Activated T-helper 17 cell treated with anti-CD3 and anti-CD28 coated beads, Interleukin-2, amount 50 U/mL, for 72 hours (primary cell): Measurements from ENCODE around the gene OR5H1. TPM values are rescaled to one million over a fixed set of nuclear protein-coding genes. Genes with fewer than 3 reads are reported as not detected.
"Not testable (repeated sequence)": the region's sequence is repeated elsewhere in the genome, so short reads cannot be mapped to it uniquely, and the experiment has no call there.

Source experiments
- ATAC-seq: fragments of 150-1000 bp; cut with Tn5 transposase; replicated peaks from 2 replicates; pipeline ENCODE4 v1.10.0; 2021; ENCODE audit warnings: mild to moderate bottlenecking, moderate library complexity
- H3K27ac Mint-ChIP-seq: one replicate; pipeline ENCODE4 v1.8.0; 2022; ENCODE audit warnings: mixed read lengths
- H3K27me3 Mint-ChIP-seq: one replicate; pipeline ENCODE4 v1.8.0; 2022; ENCODE audit warnings: mixed read lengths
- H3K36me3 Mint-ChIP-seq: one replicate; pipeline ENCODE4 v1.8.0; 2022; ENCODE audit warnings: low read depth, mild to moderate bottlenecking, mixed read lengths
- H3K4me1 Mint-ChIP-seq: one replicate; pipeline ENCODE4 v1.8.0; 2022; ENCODE audit warnings: mixed read lengths
- H3K4me3 Mint-ChIP-seq: one replicate; pipeline ENCODE4 v1.8.0; 2022; ENCODE audit warnings: mild to moderate bottlenecking, mixed read lengths
- H3K9me3 Mint-ChIP-seq: one replicate; pipeline ENCODE4 v1.8.0; 2022; ENCODE audit warnings: mixed read lengths
- total RNA-seq, 2 donors: library from RNA; stranded (reverse); gene quantifications; one replicate each; pipeline ENCODE4 v1.2.3, GENCODE V29; 2022

Gene OR5H1
- total RNA-seq = not detected

- Mint-ChIP-seq H3K27ac (no peak within 1 kb of the TSS), H3K36me3 (no peaks in the 10 kb centered on the region), H3K27me3 (peaks cover 8% of the 10 kb centered on the region), H3K4me3 (no peak within 1 kb of the TSS), H3K4me1 (no peaks in the 10 kb centered on the region), H3K9me3 (no peaks in the 10 kb centered on the region)
- no peak for ATAC-seq
Measured at GRCh38 chr3:98130421-98130820, at the start of gene OR5H1. Gene OR5H1 (plus strand): TSS chr3:98130721. CDS start chr3:98132698, 1,977 bp downstream.

GRCh38 chr3:98086873-98087272 lies 43.6 kb upstream of the OR5H1 start, which contains the start of gene OR5AC2:
Gene OR5AC2 (plus strand): TSS chr3:98087173. CDS start chr3:98087173, 0 bp downstream.
- H3K9me3 Mint-ChIP-seq = no peaks in the 10 kb centered on the region
- H3K4me3 Mint-ChIP-seq = no peak within 1 kb of the TSS
- H3K27me3 Mint-ChIP-seq = peaks cover 7% of the 10 kb centered on the region
- H3K36me3 Mint-ChIP-seq = no peaks in the 10 kb centered on the region
- H3K4me1 Mint-ChIP-seq = no peaks in the 10 kb centered on the region
- ATAC-seq = no peak
- H3K27ac Mint-ChIP-seq = no peak within 1 kb of the TSS

- no peak for ATAC-seq
- Mint-ChIP-seq H3K36me3 (no peaks in the 10 kb centered on the region), H3K27ac (no peak overlapping the region), H3K9me3 (peaks cover 4% of the 10 kb centered on the region), H3K4me3 (no peak overlapping the region), H3K27me3 (peaks cover 30% of the 10 kb centered on the region), H3K4me1 (no peaks in the 10 kb centered on the region)
Measured at GRCh38 chr3:98095882-98096281, 34.6 kb upstream of the OR5H1 start.

GRCh38 chr3:98099848-98100247 lies 30.7 kb upstream of the OR5H1 start:
- Mint-ChIP-seq H3K9me3 (no peaks in the 10 kb centered on the region), H3K4me1 (no peaks in the 10 kb centered on the region), H3K4me3 (no peak overlapping the region), H3K27ac (no peak overlapping the region), H3K36me3 (no peaks in the 10 kb centered on the region), H3K27me3 (peaks cover 14% of the 10 kb centered on the region)
- ATAC-seq = no peak

- Mint-ChIP-seq H3K27me3 (peaks cover 9% of the 10 kb centered on the region), H3K4me3 (no peak overlapping the region), H3K4me1 (no peaks in the 10 kb centered on the region), H3K36me3 (no peaks in the 10 kb centered on the region), H3K27ac (no peak overlapping the region), H3K9me3 (no peaks in the 10 kb centered on the region)
- ATAC-seq = no peak
Measured at GRCh38 chr3:98108162-98108561, 22.4 kb upstream of the OR5H1 start.

GRCh38 chr3:98109807-98110549 lies 20.5 kb upstream of the OR5H1 start:
- no peak overlapping the region for H3K4me3 Mint-ChIP-seq
- no peaks in the 10 kb centered on the region for H3K9me3 Mint-ChIP-seq
- no peaks in the 10 kb centered on the region for H3K4me1 Mint-ChIP-seq
- peaks cover 12% of the 10 kb centered on the region for H3K27me3 Mint-ChIP-seq
- no peak for ATAC-seq
- H3K27ac Mint-ChIP-seq = no peak overlapping the region
- no peaks in the 10 kb centered on the region for H3K36me3 Mint-ChIP-seq

GRCh38 chr3:98110550-98110908 lies 20.0 kb upstream of the OR5H1 start:
- ATAC-seq = no peak
- Mint-ChIP-seq H3K4me1 (no peaks in the 10 kb centered on the region), H3K27ac (no peak overlapping the region), H3K4me3 (no peak overlapping the region), H3K27me3 (peaks cover 13% of the 10 kb centered on the region), H3K36me3 (no peaks in the 10 kb centered on the region), H3K9me3 (no peaks in the 10 kb centered on the region)

GRCh38 chr3:98114264-98114663 lies 16.3 kb upstream of the OR5H1 start:
- H3K4me1 Mint-ChIP-seq = no peaks in the 10 kb centered on the region
- H3K27ac Mint-ChIP-seq = no peak overlapping the region
- no peaks in the 10 kb centered on the region for H3K36me3 Mint-ChIP-seq
- ATAC-seq = no peak
- H3K4me3 Mint-ChIP-seq = no peak overlapping the region
- H3K9me3 Mint-ChIP-seq = peaks cover 5% of the 10 kb centered on the region
- H3K27me3 Mint-ChIP-seq = peaks cover 10% of the 10 kb centered on the region

GRCh38 chr3:98115717-98116116 lies 14.8 kb upstream of the OR5H1 start:
- Mint-ChIP-seq H3K27me3 (peaks cover 10% of the 10 kb centered on the region), H3K36me3 (no peaks in the 10 kb centered on the region), H3K4me1 (no peaks in the 10 kb centered on the region), H3K27ac (no peak overlapping the region), H3K9me3 (peaks cover 5% of the 10 kb centered on the region), H3K4me3 (no peak overlapping the region)
- no peak for ATAC-seq

- H3K4me1 Mint-ChIP-seq = no peaks in the 10 kb centered on the region
- H3K27ac Mint-ChIP-seq = no peak overlapping the region
- ATAC-seq = no peak
- H3K9me3 Mint-ChIP-seq = no peaks in the 10 kb centered on the region
- H3K36me3 Mint-ChIP-seq = no peaks in the 10 kb centered on the region
- H3K4me3 Mint-ChIP-seq = no peak overlapping the region
- H3K27me3 Mint-ChIP-seq = peaks cover 5% of the 10 kb centered on the region
Measured at GRCh38 chr3:98136631-98137030, 6.1 kb downstream of the OR5H1 start.

GRCh38 chr3:98137826-98138557 lies 7.5 kb downstream of the OR5H1 start:
- not testable (repeated sequence) for H3K4me3 Mint-ChIP-seq, H3K36me3 Mint-ChIP-seq, H3K4me1 Mint-ChIP-seq, H3K9me3 Mint-ChIP-seq, ATAC-seq, H3K27me3 Mint-ChIP-seq, H3K27ac Mint-ChIP-seq

- Mint-ChIP-seq H3K4me1 (no peaks in the 10 kb centered on the region), H3K9me3 (no peaks in the 10 kb centered on the region), H3K27ac (no peak overlapping the region), H3K4me3 (no peak overlapping the region), H3K36me3 (no peaks in the 10 kb centered on the region), H3K27me3 (peaks cover 14% of the 10 kb centered on the region)
- no peak for ATAC-seq
Measured at GRCh38 chr3:98140531-98140930, 10.0 kb downstream of the OR5H1 start.

- Mint-ChIP-seq H3K36me3 (no peaks in the 10 kb centered on the region), H3K4me1 (no peaks in the 10 kb centered on the region), H3K4me3 (no peak within 1 kb of the TSS), H3K27me3 (peaks cover 7% of the 10 kb centered on the region), H3K9me3 (peaks cover under 1% of the 10 kb centered on the region), H3K27ac (no peak within 1 kb of the TSS)
- ATAC-seq = no peak
Measured at GRCh38 chr3:98147179-98147578, 16.7 kb downstream of the OR5H1 start, which contains the start of gene OR5H14. Gene OR5H14 (plus strand): TSS chr3:98147479. CDS start chr3:98149386, 1,907 bp downstream.

GRCh38 chr3:98148751-98149150 lies 18.2 kb downstream of the OR5H1 start:
- ATAC-seq = no peak
- Mint-ChIP-seq H3K9me3 (peaks cover 3% of the 10 kb centered on the region), H3K36me3 (no peaks in the 10 kb centered on the region), H3K4me1 (no peaks in the 10 kb centered on the region), H3K4me3 (no peak overlapping the region), H3K27ac (no peak overlapping the region), H3K27me3 (no peaks in the 10 kb centered on the region)

GRCh38 chr3:98149456-98149855 lies 18.9 kb downstream of the OR5H1 start:
- H3K36me3 Mint-ChIP-seq, H3K9me3 Mint-ChIP-seq, H3K27ac Mint-ChIP-seq: not testable (repeated sequence)

More at GRCh38 chr3:98149456-98149855, 18.9 kb downstream of the OR5H1 start:
- not testable (repeated sequence) for H3K27me3 Mint-ChIP-seq, H3K4me1 Mint-ChIP-seq, H3K4me3 Mint-ChIP-seq, ATAC-seq
